Jurkat, Clone E6-1 (cell line): Measurements from ENCODE around the gene OVCH2.

Source experiments
- DNase-seq: peaks from one replicate; pipeline ENCODE4 v3.0.0-alpha.2; 2011; ENCODE audit warnings: low read depth, low spot score
- H3K4me3 ChIP-seq: 2 replicates; pipeline ENCODE4 v1.5.1; 2011; ENCODE audit warnings: mild to moderate bottlenecking, low read length, control low read depth, moderate library complexity

OVCH2 gene

DNA sequence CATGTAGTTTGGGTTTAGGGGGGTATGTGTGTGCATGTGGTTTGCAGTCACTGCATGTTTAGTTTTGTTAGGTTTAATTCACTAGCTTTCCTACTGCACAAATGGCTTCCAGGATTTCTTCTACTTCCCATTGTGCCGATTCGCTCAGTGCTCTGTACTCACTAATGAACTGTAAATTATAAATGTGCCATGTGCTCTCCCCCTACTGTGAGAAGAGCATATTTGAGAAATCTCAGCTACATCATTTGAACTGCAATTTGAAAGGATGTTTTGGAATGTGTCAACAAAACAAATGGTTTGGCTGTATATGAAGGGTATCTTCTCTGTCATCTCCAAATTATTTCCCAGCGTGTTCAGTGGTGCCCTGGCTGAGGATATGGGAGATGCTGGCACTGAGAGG, 61.1 kb downstream of the OVCH2 start:
- no peak overlapping the region for H3K4me3 ChIP-seq
- no peak for DNase-seq

DNA sequence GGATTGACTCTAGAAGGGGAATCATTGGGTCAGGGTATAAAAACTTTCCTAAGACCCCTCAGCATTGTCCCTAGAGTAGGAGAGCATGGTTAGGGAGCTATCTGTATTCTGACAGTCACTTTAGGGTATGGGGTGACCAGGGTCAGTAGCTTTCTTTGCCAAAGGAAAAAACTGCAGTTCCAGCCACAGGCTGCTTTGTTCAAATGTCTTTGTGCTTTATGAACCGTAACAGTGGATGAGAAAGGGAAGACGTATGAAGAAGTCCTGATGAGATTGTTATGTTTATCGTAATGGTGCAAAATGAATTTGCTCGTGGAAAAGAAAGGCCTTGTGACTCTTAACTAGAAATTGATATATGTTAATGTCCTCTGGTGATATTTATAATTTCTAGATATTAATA, 63.0 kb downstream of the OVCH2 start:
- DNase-seq, result no peak
- H3K4me3 ChIP-seq, result no peak overlapping the region

DNA sequence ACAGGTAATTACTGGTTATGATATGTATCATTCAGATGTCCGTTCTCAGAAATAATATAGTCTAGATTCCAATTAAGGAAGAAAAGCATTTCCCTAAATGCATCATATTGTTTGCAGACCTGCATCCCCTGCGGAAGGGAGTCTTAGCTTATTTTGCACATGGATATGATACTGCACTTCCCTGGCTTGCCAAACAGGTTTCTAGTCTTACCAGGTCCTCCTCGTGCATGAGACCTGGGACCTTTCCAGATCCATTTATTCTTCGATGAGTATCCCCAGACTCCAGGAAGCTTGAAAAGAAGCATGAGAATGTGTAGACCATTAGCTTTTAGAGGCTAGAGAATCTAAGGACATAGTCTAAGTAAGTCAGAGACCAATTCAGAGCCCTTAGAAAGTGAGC, 63.5 kb downstream of the OVCH2 start:
- no peak for DNase-seq

DNA sequence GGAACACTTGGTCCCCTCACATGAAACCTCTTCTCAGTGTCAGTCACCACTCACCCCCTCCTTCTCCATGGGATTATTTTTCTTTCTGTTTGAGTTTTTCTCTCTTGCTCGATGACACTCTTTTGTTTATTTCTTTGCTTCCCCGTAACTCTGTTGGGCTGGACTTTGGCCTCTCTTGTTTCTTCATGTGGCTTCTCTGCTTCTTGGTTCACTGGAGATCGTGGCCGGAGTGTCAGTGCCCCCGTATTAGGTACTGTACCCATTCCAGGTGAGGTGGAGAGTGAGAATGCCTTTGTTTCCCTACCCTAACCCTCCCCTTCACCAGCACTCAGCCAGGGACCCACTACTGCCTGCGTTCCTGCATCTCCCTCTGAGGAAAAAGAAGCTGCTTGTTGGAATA, 65.5 kb downstream of the OVCH2 start:
- no peak overlapping the region for H3K4me3 ChIP-seq
- DNase-seq, result no peak

More for the DNA sequence above, 63.5 kb downstream of the OVCH2 start:
- no peak overlapping the region for H3K4me3 ChIP-seq

DNA sequence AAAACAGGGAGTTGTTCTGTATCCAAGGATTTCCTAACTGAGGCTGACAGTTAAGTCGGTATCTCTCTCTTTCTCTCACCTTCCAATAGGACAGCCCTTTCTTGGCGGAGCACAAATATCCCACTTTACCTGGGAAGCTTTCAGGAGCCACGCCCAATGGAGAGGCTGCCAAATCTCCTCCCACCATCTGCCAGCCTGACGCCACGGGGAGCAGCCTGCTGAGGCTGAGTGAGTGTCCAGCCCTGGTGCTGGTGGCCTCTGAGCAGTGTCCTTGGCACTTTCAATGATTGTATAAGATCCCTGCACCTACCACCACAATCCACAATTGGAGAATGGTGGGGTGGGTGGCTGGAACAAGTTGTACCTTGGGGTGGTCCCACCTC, 66.6 kb downstream of the OVCH2 start:
- H3K4me3 ChIP-seq, result no peak overlapping the region
- no peak for DNase-seq
